Measurements from ENCODE around the gene POLR1E. TPM values are rescaled to one million over a fixed set of nuclear protein-coding genes. Genes with fewer than 3 reads are reported as not detected.

The POLR1E gene
- total and polyA plus RNA-seq, 9 of the 15 experiments (the other 6 are each of a cell fraction or from before 2014, with no cell fraction given) = 18.9 to 102 (median 74.4) TPM

- TF ChIP-seq PHTF2 (CRISPR knock-in tag; IDR thresholded peaks at IDR 0.05) = no peak
- peak; percentile 89 for TF ChIP-seq JUND (IDR thresholded peaks at IDR 0.05; ENCODE audit: borderline replicate concordance, low read depth, low read length)
- peak; percentile 24; the same call in 2 of the 3 replicates for TF ChIP-seq JUND (tag; IDR thresholded peaks at IDR 0.05; ENCODE audit: borderline replicate concordance, low read depth, low read length)
Measured at GRCh38 chr9:37465249-37466036, 20.3 kb upstream of the POLR1E start, which contains the start of gene ZBTB5 (continued).

- H3K36me3 ChIP-seq (ENCODE audit: control insufficient read depth, insufficient read depth, low read length) = peaks cover 7% of the 10 kb centered on the region; the same call in 1 of the 3 replicates
- H3K4me1 ChIP-seq (replicated peaks in 1 of 2; ENCODE audit: control insufficient read depth in 2 of 2, insufficient read depth in 2 of 2, low read length in 2 of 2) = peaks cover 16 to 28% of the 10 kb centered on the region in 2 experiments
- H3K27me3 ChIP-seq (ENCODE audit: control insufficient read depth in 2 of 2, insufficient read depth in 2 of 2, low read length in 2 of 2) = no peaks in the 10 kb centered on the region
- peak; percentile 58 for ATAC-seq
- peak overlapping the region; percentile 91 for H3K4me2 ChIP-seq (ENCODE audit: insufficient read depth, low read length)
- BruUV-seq (replicated peaks) = TSS peak; percentile 87
- no peaks in the 10 kb centered on the region for H4K20me1 ChIP-seq (replicated peaks; ENCODE audit: control insufficient read depth, insufficient read depth, low read length)
- no peaks in the 10 kb centered on the region for H3K9me1 ChIP-seq (ENCODE audit: control insufficient read depth, insufficient read depth, low read length)
- peak overlapping the region; percentile 65 for H3K4me3 ChIP-seq
- ChIA-PET CTCF (ENCODE audit: low intra/inter-chr PET ratio) (no interaction called here), POLR2A (interaction anchor here (0.6 to 6.0 kb wide), 13 partner anchors 10 to 661 kb away, joined by 3 to 65 read pairs (median 4); partner anchors contain the start of genes GRHPR and POLR1E)
- peak; percentile 71 to 90 (median 74) for DNase-seq (ENCODE audit: extremely low read depth in 1 of 4, low spot score in 3 of 4)
- H3K9me3 ChIP-seq (replicated peaks; ENCODE audit: control insufficient read depth, insufficient read depth, low read depth, low read length) = no peaks in the 10 kb centered on the region
- H3K27ac ChIP-seq (ENCODE audit: extremely low read depth, low read depth, low read length) = peak overlapping the region; percentile 90
- in situ Hi-C loops (cut with MboI) = no loop called here
- under 1% methylated on average over 47 of the region's 47 CpGs for WGBS (ENCODE audit: insufficient coverage, low coverage, missing lambda C conversion rate)
- H2AFZ ChIP-seq (ENCODE audit: low read depth, low read length) = peak overlapping the region; percentile 99
- H3K9ac ChIP-seq (ENCODE audit: insufficient read depth in 1 of 2, low read depth in 2 of 2, low read length in 2 of 2) = peak overlapping the region; percentile 82 to 95
- peaks cover 39% of the 10 kb centered on the region for H3K79me2 ChIP-seq (ENCODE audit: control insufficient read depth, insufficient read depth, low read length)
- intact Hi-C loops (cut with micrococcal nuclease) = no loop called here
- no peak for FAIRE-seq
- TF ChIP-seq PURB (CRISPR knock-in tag; IDR thresholded peaks at IDR 0.05; ENCODE audit: low read depth) (no peak), TFAP4 (CRISPR knock-in tag; IDR thresholded peaks at IDR 0.05; ENCODE audit: borderline replicate concordance) (peak; percentile 97), KDM4B (IDR thresholded peaks at IDR 0.05; ENCODE audit: borderline replicate concordance in 2 of 2, low read depth in 1 of 2) (no peak; a peak in 1 of 4 replicates), PCBP1 (IDR thresholded peaks at IDR 0.05; ENCODE audit: low read depth, low read length, poor library complexity, severe bottlenecking) (no peak), DACH1 (IDR thresholded peaks at IDR 0.05; ENCODE audit: partially characterized antibody) (peak; percentile 79), NFRKB (IDR thresholded peaks at IDR 0.05; ENCODE audit: low read depth) (peak; percentile 34; the same call in 1 of the 2 replicates), ETV5 (CRISPR knock-in tag; IDR thresholded peaks at IDR 0.05; ENCODE audit: low read depth) (no peak), RB1 (IDR thresholded peaks at IDR 0.05; ENCODE audit: low read depth) (0 out of 2 replicates have a peak, but pooled peaks have one; percentile 25), C11orf30 (IDR thresholded peaks at IDR 0.05; ENCODE audit: low read depth) (no peak), HNRNPLL (IDR thresholded peaks at IDR 0.05; ENCODE audit: low read depth, low read length, poor library complexity, severe bottlenecking) (no peak), THAP12 (CRISPR knock-in tag; IDR thresholded peaks at IDR 0.05) (no peak), MYBL2 (IDR thresholded peaks at IDR 0.05; ENCODE audit: low read depth) (no peak), MYBL2 (CRISPR knock-in tag; IDR thresholded peaks at IDR 0.05; ENCODE audit: borderline replicate concordance) (no peak)
Measured at GRCh38 chr9:37466037-37466709, 19.6 kb upstream of the POLR1E start.

Measured in K562 (cell line).